Esophagus muscularis mucosa (tissue), 4 donors: ENCODE data around the gene TMEM205. TPM values are rescaled to one million over a fixed set of nuclear protein-coding genes. Genes with fewer than 3 reads are reported as not detected.
"Not testable (repeated sequence)": the region's sequence is repeated elsewhere in the genome, so short reads cannot be mapped to it uniquely, and the experiment has no call there.

Source experiments
- DNase-seq: peaks from one replicate; pipeline ENCODE4 v3.0.0-alpha.2; 2017; ENCODE audit errors: extremely low spot score
- H3K27ac ChIP-seq, 4 donors: fragments of 200-600 bp; sonication (generic); replicated peaks in 1 of 4; 1 replicate in 3 of 4; 2 replicates in 1 of 4; pipeline ENCODE4 v1.5.1; 2016 to 2019; ENCODE audit warnings: mild to moderate bottlenecking in 1 of 4
- H3K27me3 ChIP-seq, 4 donors: fragments of 200-600 bp; sonication (generic); one replicate each; pipeline versions ENCODE4 v1.5.1 to v1.6.0; 2016 to 2019
- H3K36me3 ChIP-seq, 4 donors: fragments of 200-600 bp; sonication (generic); one replicate each; pipeline ENCODE4 v1.5.1; 2016 to 2019
- H3K4me1 ChIP-seq, 4 donors: fragments of 200-600 bp; sonication (generic); one replicate each; pipeline ENCODE4 v1.5.1; 2016 to 2019
- H3K4me3 ChIP-seq, 4 donors: fragments of 200-600 bp; sonication (generic); 1 replicate in 2 of 4; 2 replicates in 2 of 4; pipeline ENCODE4 v1.5.1; 2016 to 2019; ENCODE audit warnings: mild to moderate bottlenecking in 4 of 4, moderate library complexity in 1 of 4
- H3K9me3 ChIP-seq, 4 donors: fragments of 200-600 bp; sonication (generic); 1 replicate in 3 of 4; 2 replicates in 1 of 4; pipeline ENCODE4 v1.5.1; 2016 to 2019
- EP300 ChIP-seq: sonication (generic); formaldehyde crosslinking; IDR thresholded peaks from one replicate; pipeline ENCODE4 v1.6.1; 2017; ENCODE audit warnings: antibody characterized with exemption
- POLR2A ChIP-seq: fragments of 450-650 bp; IDR thresholded peaks from one replicate; pipeline ENCODE4 v1.6.1; 2017; ENCODE audit warnings: antibody characterized with exemption, moderate library complexity, mild to moderate bottlenecking, low read depth
- POLR2AphosphoS5 ChIP-seq, 2 donors: sonication (generic); formaldehyde crosslinking; IDR thresholded peaks; one replicate each; pipeline ENCODE4 v1.6.1; 2017; ENCODE audit warnings: antibody characterized with exemption in 2 of 2
- WGBS: methylation state at CpG from one replicate; pipeline ENCODE4 v1.1.5; 2018; 5-methylcytosine and 5-hydroxymethylcytosine counted together
- intact Hi-C: fragments of 100-400 bp; cut with DNase I; formaldehyde crosslinking; loops from one replicate; pipeline ENCODE4 v1.15.1; 2023
- total RNA-seq, 4 donors: library from RNA; depleted of rRNA; stranded (reverse); fragments of >200 nt; gene quantifications; one replicate each; pipeline versions ENCODE4 v1.1.0 to v1.2.1, GENCODE V29; 2016
- TF ChIP-seq, protein P1 (sequence below), 3 experiments: fragments of 200-600 bp in 2 of 3; fragments of 450-650 bp in 1 of 3; sonication (generic) in 2 of 3; IDR thresholded peaks; one replicate each; pipeline ENCODE4 v1.5.1; 2017 to 2019; ENCODE audit warnings: antibody characterized with exemption in 3 of 3, mild to moderate bottlenecking in 2 of 3, moderate library complexity in 1 of 3

Gene TMEM205
- total RNA-seq, 4 donors from 2014 or later, result 197 to 241 (median 206) TPM

- Histone ChIP-seq H3K36me3 (peaks cover 0 to 17% (median 13%) of the 10 kb centered on the region in 4 donors), H3K27me3 (no peaks in the 10 kb centered on the region), H3K9me3 (no peaks in the 10 kb centered on the region), H3K27ac (no peak overlapping the region), H3K4me3 (no peak overlapping the region), H3K4me1 (peaks cover 18 to 40% (median 36%) of the 10 kb centered on the region in 4 donors)
- TF ChIP-seq, protein P1, sequence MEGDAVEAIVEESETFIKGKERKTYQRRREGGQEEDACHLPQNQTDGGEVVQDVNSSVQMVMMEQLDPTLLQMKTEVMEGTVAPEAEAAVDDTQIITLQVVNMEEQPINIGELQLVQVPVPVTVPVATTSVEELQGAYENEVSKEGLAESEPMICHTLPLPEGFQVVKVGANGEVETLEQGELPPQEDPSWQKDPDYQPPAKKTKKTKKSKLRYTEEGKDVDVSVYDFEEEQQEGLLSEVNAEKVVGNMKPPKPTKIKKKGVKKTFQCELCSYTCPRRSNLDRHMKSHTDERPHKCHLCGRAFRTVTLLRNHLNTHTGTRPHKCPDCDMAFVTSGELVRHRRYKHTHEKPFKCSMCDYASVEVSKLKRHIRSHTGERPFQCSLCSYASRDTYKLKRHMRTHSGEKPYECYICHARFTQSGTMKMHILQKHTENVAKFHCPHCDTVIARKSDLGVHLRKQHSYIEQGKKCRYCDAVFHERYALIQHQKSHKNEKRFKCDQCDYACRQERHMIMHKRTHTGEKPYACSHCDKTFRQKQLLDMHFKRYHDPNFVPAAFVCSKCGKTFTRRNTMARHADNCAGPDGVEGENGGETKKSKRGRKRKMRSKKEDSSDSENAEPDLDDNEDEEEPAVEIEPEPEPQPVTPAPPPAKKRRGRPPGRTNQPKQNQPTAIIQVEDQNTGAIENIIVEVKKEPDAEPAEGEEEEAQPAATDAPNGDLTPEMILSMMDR (IDR thresholded peaks at IDR 0.05), result no peak
- TF ChIP-seq EP300 (no peak), POLR2AphosphoS5 (IDR thresholded peaks at IDR 0.05) (no peak), POLR2A (no peak)
- intact Hi-C loops, result no loop called here
- no peak for DNase-seq
- WGBS, result 74% methylated on average over 14 of the region's 14 CpGs
These were observed 24.6 kb downstream of the TMEM205 start for GRCh38 chr19:11321191-11322126.

- H3K36me3 ChIP-seq, intact Hi-C loops, H3K27ac ChIP-seq, DNase-seq, H3K4me3 ChIP-seq, H3K9me3 ChIP-seq, H3K27me3 ChIP-seq: not testable (repeated sequence)
- H3K4me1 ChIP-seq, result peaks cover 18 to 40% (median 36%) of the 10 kb centered on the region in 4 donors
- WGBS, result 77% methylated on average over 8 of the region's 9 CpGs
These were observed 25.6 kb downstream of the TMEM205 start for GRCh38 chr19:11320278-11320995.

- no peak overlapping the region for H3K27ac ChIP-seq
- no peaks in the 10 kb centered on the region for H3K4me1 ChIP-seq
- 76% methylated on average over 8 of the region's 9 CpGs for WGBS
- no peaks in the 10 kb centered on the region for H3K9me3 ChIP-seq
- intact Hi-C loops, result no loop called here
- TF ChIP-seq POLR2AphosphoS5 (IDR thresholded peaks at IDR 0.05) (no peak), POLR2A (no peak), EP300 (no peak)
- TF ChIP-seq, protein P1 (IDR thresholded peaks at IDR 0.05), result no peak
- DNase-seq, result no peak
- no peak overlapping the region for H3K4me3 ChIP-seq
- no peaks in the 10 kb centered on the region for H3K36me3 ChIP-seq
- H3K27me3 ChIP-seq, result peaks cover 0 to 15% (median 0%) of the 10 kb centered on the region in 4 donors
These were observed 39.7 kb downstream of the TMEM205 start for GRCh38 chr19:11306337-11306736.

DNA sequence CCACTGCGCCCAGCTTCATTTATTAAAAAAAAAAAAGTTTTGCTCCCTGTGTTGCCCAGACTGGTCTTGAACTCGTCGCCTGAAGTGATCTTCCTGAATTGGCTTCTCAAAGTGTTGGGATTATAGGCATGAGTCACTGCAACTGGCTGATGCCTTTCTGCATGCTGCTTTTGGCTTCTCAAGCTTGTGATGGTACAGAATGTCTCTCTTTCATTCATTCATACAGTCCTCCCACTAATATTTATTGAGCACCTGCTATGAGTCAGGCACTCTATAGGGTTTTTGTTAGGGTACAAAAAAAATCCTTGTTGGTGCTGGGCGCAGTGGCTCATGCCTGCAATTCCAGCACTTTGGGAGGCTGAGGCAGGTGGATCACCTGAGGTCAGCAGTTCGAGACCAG, 41.1 kb downstream of the TMEM205 start:
- Histone ChIP-seq H3K9me3 (no peaks in the 10 kb centered on the region), H3K27me3 (peaks cover 0 to 15% (median 0%) of the 10 kb centered on the region in 4 donors), H3K4me3 (no peak overlapping the region), H3K4me1 (no peaks in the 10 kb centered on the region), H3K27ac (no peak overlapping the region), H3K36me3 (no peaks in the 10 kb centered on the region)
- intact Hi-C loops, result no loop called here
- WGBS, result 89% methylated on average over 5 of the region's 5 CpGs
- no peak for TF ChIP-seq POLR2A
- TF ChIP-seq EP300, result no peak
- TF ChIP-seq, protein P1 (IDR thresholded peaks at IDR 0.05), result no peak
- TF ChIP-seq POLR2AphosphoS5 (IDR thresholded peaks at IDR 0.05), result no peak
- no peak for DNase-seq

DNA sequence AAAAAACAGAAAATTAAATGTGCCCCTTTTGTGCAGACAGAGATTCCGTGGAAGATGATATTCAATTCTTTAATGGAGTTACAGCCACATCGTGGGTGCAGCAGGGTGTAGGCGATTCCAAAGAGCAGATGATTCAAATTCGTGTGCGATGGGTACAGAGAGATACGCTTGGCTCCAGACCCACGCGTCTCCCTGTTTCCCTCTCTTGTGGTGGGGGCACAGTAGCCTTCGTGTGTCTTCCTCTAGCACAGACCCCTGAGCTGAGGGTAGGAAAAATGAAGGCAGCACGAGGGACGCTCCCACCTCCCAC, 45.3 kb downstream of the TMEM205 start:
- H3K4me1 ChIP-seq, result peaks cover 0 to 14% (median 4%) of the 10 kb centered on the region in 4 donors
- peaks cover 0 to 10% (median 0%) of the 10 kb centered on the region in 4 donors for H3K27me3 ChIP-seq
- H3K36me3 ChIP-seq, result no peaks in the 10 kb centered on the region
- TF ChIP-seq EP300 (no peak), POLR2AphosphoS5 (IDR thresholded peaks at IDR 0.05) (no peak), POLR2A (no peak)
- H3K4me3 ChIP-seq, result no peak overlapping the region
- H3K27ac ChIP-seq, result no peak overlapping the region
- DNase-seq, result no peak
- WGBS, result 88% methylated on average over 11 of the region's 11 CpGs
- H3K9me3 ChIP-seq, result no peaks in the 10 kb centered on the region
- intact Hi-C loops, result no loop called here
